ENCODE results near the gene KDM6A. TPM values are rescaled to one million over a fixed set of nuclear protein-coding genes. Genes with fewer than 3 reads are reported as not detected.

Gene KDM6A
- polyA plus RNA-seq, 4 donors, result 9.5 to 31.0 (median 14.4) TPM

- no peaks in the 10 kb centered on the region for H3K27me3 ChIP-seq (ENCODE audit: control insufficient read depth in 3 of 3, insufficient read depth in 3 of 3, low read length in 3 of 3)
- H3K9me3 ChIP-seq (ENCODE audit: control insufficient read depth in 2 of 2, insufficient read depth in 1 of 2, low read depth in 1 of 2, low read length in 1 of 2), result peaks cover 0 to 3% of the 10 kb centered on the region in 2 donors
- DNase-seq, result no peak
- H3K27ac ChIP-seq (ENCODE audit: low read depth in 1 of 3, low read length in 2 of 3), result no peak overlapping the region
- H3K4me1 ChIP-seq (ENCODE audit: control insufficient read depth in 3 of 3, insufficient read depth in 2 of 3, low read depth in 1 of 3, low read length in 2 of 3), result peaks cover 0 to 2% (median 0%) of the 10 kb centered on the region in 3 donors
- WGBS, 3 donors, result 21 to 49% (median 40%) methylated on average over 3 of the region's 3 CpGs
- H3K36me3 ChIP-seq (ENCODE audit: control insufficient read depth in 3 of 3, insufficient read depth in 2 of 3, low read depth in 1 of 3, low read length in 3 of 3), result peaks cover 0 to 5% (median 0%) of the 10 kb centered on the region in 3 donors
- no peak for FAIRE-seq
- no peak overlapping the region for H3K4me3 ChIP-seq (ENCODE audit: low read depth in 1 of 3, low read length in 3 of 3)
These were observed 97.7 kb downstream of the KDM6A start for GRCh38 chrX:44970709-44971108.

GRCh38 chrX:44971674-44972073, 98.7 kb downstream of the KDM6A start:
- no peak overlapping the region for H3K4me3 ChIP-seq (ENCODE audit: low read depth in 1 of 3, low read length in 3 of 3)
- FAIRE-seq (no peak), DNase-seq (peak in 1 of 2 donors; percentile 8)
- H3K27ac ChIP-seq (ENCODE audit: low read depth in 1 of 3, low read length in 2 of 3), result no peak overlapping the region
- no peaks in the 10 kb centered on the region for H3K27me3 ChIP-seq (ENCODE audit: control insufficient read depth in 3 of 3, insufficient read depth in 3 of 3, low read length in 3 of 3)
- H3K4me1 ChIP-seq (ENCODE audit: control insufficient read depth in 3 of 3, insufficient read depth in 2 of 3, low read depth in 1 of 3, low read length in 2 of 3), result peaks cover 0 to 2% (median 0%) of the 10 kb centered on the region in 3 donors
- 25 to 45% (median 41%) methylated on average over 8 of the region's 8 CpGs for WGBS, 3 donors
- H3K9me3 ChIP-seq (ENCODE audit: control insufficient read depth in 2 of 2, insufficient read depth in 1 of 2, low read depth in 1 of 2, low read length in 1 of 2), result peaks cover 0 to 8% of the 10 kb centered on the region in 2 donors
- H3K36me3 ChIP-seq (ENCODE audit: control insufficient read depth in 3 of 3, insufficient read depth in 2 of 3, low read depth in 1 of 3, low read length in 3 of 3), result peaks cover 0 to 3% (median 0%) of the 10 kb centered on the region in 3 donors

- no peak overlapping the region for H3K4me3 ChIP-seq (ENCODE audit: low read depth in 1 of 3, low read length in 3 of 3)
- H3K27me3 ChIP-seq (ENCODE audit: control insufficient read depth in 3 of 3, insufficient read depth in 3 of 3, low read length in 3 of 3), result no peaks in the 10 kb centered on the region
- no peak for FAIRE-seq
- H3K36me3 ChIP-seq (ENCODE audit: control insufficient read depth in 3 of 3, insufficient read depth in 2 of 3, low read depth in 1 of 3, low read length in 3 of 3), result peaks cover 0 to 4% (median 0%) of the 10 kb centered on the region in 3 donors
- WGBS, 3 donors, result 49 to 80% (median 63%) methylated on average over 2 of the region's 2 CpGs
- no peak for DNase-seq
- no peak overlapping the region for H3K27ac ChIP-seq (ENCODE audit: low read depth in 1 of 3, low read length in 2 of 3)
- H3K9me3 ChIP-seq (ENCODE audit: control insufficient read depth in 2 of 2, insufficient read depth in 1 of 2, low read depth in 1 of 2, low read length in 1 of 2), result peaks cover 0 to 8% of the 10 kb centered on the region in 2 donors
- H3K4me1 ChIP-seq (ENCODE audit: control insufficient read depth in 3 of 3, insufficient read depth in 2 of 3, low read depth in 1 of 3, low read length in 2 of 3), result peaks cover 0 to 2% (median 0%) of the 10 kb centered on the region in 3 donors
These were observed 99.1 kb downstream of the KDM6A start for GRCh38 chrX:44972132-44972531.

- 97 to 99% (median 98%) methylated on average over 5 of the region's 5 CpGs for WGBS, 3 donors
- Histone ChIP-seq H3K4me1 (ENCODE audit: control insufficient read depth in 3 of 3, insufficient read depth in 2 of 3, low read depth in 1 of 3, low read length in 2 of 3) (peaks cover 0 to 2% (median 0%) of the 10 kb centered on the region in 3 donors), H3K9me3 (ENCODE audit: control insufficient read depth in 2 of 2, insufficient read depth in 1 of 2, low read depth in 1 of 2, low read length in 1 of 2) (peaks cover 0 to 8% of the 10 kb centered on the region in 2 donors), H3K36me3 (ENCODE audit: control insufficient read depth in 3 of 3, insufficient read depth in 2 of 3, low read depth in 1 of 3, low read length in 3 of 3) (peaks cover 0 to 7% (median 0%) of the 10 kb centered on the region in 3 donors), H3K4me3 (ENCODE audit: low read depth in 1 of 3, low read length in 3 of 3) (no peak overlapping the region), H3K27ac (ENCODE audit: low read depth in 1 of 3, low read length in 2 of 3) (no peak overlapping the region), H3K27me3 (ENCODE audit: control insufficient read depth in 3 of 3, insufficient read depth in 3 of 3, low read length in 3 of 3) (no peaks in the 10 kb centered on the region)
- no peak for FAIRE-seq
- DNase-seq, result no peak
These were observed 100.5 kb downstream of the KDM6A start for GRCh38 chrX:44973420-44973932.

- Histone ChIP-seq H3K9me3 (ENCODE audit: control insufficient read depth in 2 of 2, insufficient read depth in 1 of 2, low read depth in 1 of 2, low read length in 1 of 2) (peaks cover 0 to 8% of the 10 kb centered on the region in 2 donors), H3K4me1 (ENCODE audit: control insufficient read depth in 3 of 3, insufficient read depth in 2 of 3, low read depth in 1 of 3, low read length in 2 of 3) (peaks cover 0 to 2% (median 0%) of the 10 kb centered on the region in 3 donors), H3K4me3 (ENCODE audit: low read depth in 1 of 3, low read length in 3 of 3) (no peak overlapping the region), H3K27ac (ENCODE audit: low read depth in 1 of 3, low read length in 2 of 3) (no peak overlapping the region), H3K36me3 (ENCODE audit: control insufficient read depth in 3 of 3, insufficient read depth in 2 of 3, low read depth in 1 of 3, low read length in 3 of 3) (peaks cover 0 to 7% (median 0%) of the 10 kb centered on the region in 3 donors), H3K27me3 (ENCODE audit: control insufficient read depth in 3 of 3, insufficient read depth in 3 of 3, low read length in 3 of 3) (no peaks in the 10 kb centered on the region)
- peak in 1 of 2 donors; percentile 18 for DNase-seq
- 44 to 70% (median 57%) methylated on average over 2 of the region's 2 CpGs for WGBS, 3 donors
- FAIRE-seq, result no peak
These were observed 101.5 kb downstream of the KDM6A start for GRCh38 chrX:44974451-44974850.

- peaks cover 0 to 2% (median 0%) of the 10 kb centered on the region in 3 donors for H3K4me1 ChIP-seq (ENCODE audit: control insufficient read depth in 3 of 3, insufficient read depth in 2 of 3, low read depth in 1 of 3, low read length in 2 of 3)
- H3K27ac ChIP-seq (ENCODE audit: low read depth in 1 of 3, low read length in 2 of 3), result no peak overlapping the region
- no peaks in the 10 kb centered on the region for H3K27me3 ChIP-seq (ENCODE audit: control insufficient read depth in 3 of 3, insufficient read depth in 3 of 3, low read length in 3 of 3)
- peaks cover 0 to 8% of the 10 kb centered on the region in 2 donors for H3K9me3 ChIP-seq (ENCODE audit: control insufficient read depth in 2 of 2, insufficient read depth in 1 of 2, low read depth in 1 of 2, low read length in 1 of 2)
- DNase-seq (no peak), FAIRE-seq (no peak)
- peaks cover 0 to 7% (median 0%) of the 10 kb centered on the region in 3 donors for H3K36me3 ChIP-seq (ENCODE audit: control insufficient read depth in 3 of 3, insufficient read depth in 2 of 3, low read depth in 1 of 3, low read length in 3 of 3)
- no peak overlapping the region for H3K4me3 ChIP-seq (ENCODE audit: low read depth in 1 of 3, low read length in 3 of 3)
These were observed 102.8 kb downstream of the KDM6A start for GRCh38 chrX:44975666-44976263.

GRCh38 chrX:44978976-44979375, 106.0 kb downstream of the KDM6A start:
- no peak for DNase-seq
- no peaks in the 10 kb centered on the region for H3K27me3 ChIP-seq (ENCODE audit: control insufficient read depth in 3 of 3, insufficient read depth in 3 of 3, low read length in 3 of 3)
- H3K4me1 ChIP-seq (ENCODE audit: control insufficient read depth in 3 of 3, insufficient read depth in 2 of 3, low read depth in 1 of 3, low read length in 2 of 3), result no peaks in the 10 kb centered on the region
- no peak for FAIRE-seq
- peaks cover 0 to 8% of the 10 kb centered on the region in 2 donors for H3K9me3 ChIP-seq (ENCODE audit: control insufficient read depth in 2 of 2, insufficient read depth in 1 of 2, low read depth in 1 of 2, low read length in 1 of 2)
- H3K27ac ChIP-seq (ENCODE audit: low read depth in 1 of 3, low read length in 2 of 3), result no peak overlapping the region
- WGBS, 3 donors, result 95 to 97% (median 95%) methylated on average over 3 of the region's 3 CpGs
- H3K4me3 ChIP-seq (ENCODE audit: low read depth in 1 of 3, low read length in 3 of 3), result no peak overlapping the region
- peaks cover 0 to 7% (median 0%) of the 10 kb centered on the region in 3 donors for H3K36me3 ChIP-seq (ENCODE audit: control insufficient read depth in 3 of 3, insufficient read depth in 2 of 3, low read depth in 1 of 3, low read length in 3 of 3)

GRCh38 chrX:44980403-44980802, 107.4 kb downstream of the KDM6A start:
- H3K27me3 ChIP-seq (ENCODE audit: control insufficient read depth in 3 of 3, insufficient read depth in 3 of 3, low read length in 3 of 3), result no peaks in the 10 kb centered on the region
- no peak overlapping the region for H3K27ac ChIP-seq (ENCODE audit: low read depth in 1 of 3, low read length in 2 of 3)
- no peaks in the 10 kb centered on the region for H3K4me1 ChIP-seq (ENCODE audit: control insufficient read depth in 3 of 3, insufficient read depth in 2 of 3, low read depth in 1 of 3, low read length in 2 of 3)
- H3K36me3 ChIP-seq (ENCODE audit: control insufficient read depth in 3 of 3, insufficient read depth in 2 of 3, low read depth in 1 of 3, low read length in 3 of 3), result peaks cover 0 to 7% (median 0%) of the 10 kb centered on the region in 3 donors
- H3K4me3 ChIP-seq (ENCODE audit: low read depth in 1 of 3, low read length in 3 of 3), result no peak overlapping the region
- DNase-seq (no peak), FAIRE-seq (no peak)
- WGBS, 3 donors, result 82 to 91% (median 91%) methylated on average over 6 of the region's 6 CpGs
- peaks cover 0 to 8% of the 10 kb centered on the region in 2 donors for H3K9me3 ChIP-seq (ENCODE audit: control insufficient read depth in 2 of 2, insufficient read depth in 1 of 2, low read depth in 1 of 2, low read length in 1 of 2)
